NT2/D1 (cell line): ENCODE measurements around the gene FHAD1.

Experiments used
- YY1 ChIP-seq: IDR thresholded peaks from 2 replicates; pipeline ENCODE4 v1.6.1; 2011; ENCODE audit not compliant: insufficient read length, insufficient read depth
- ZNF274 ChIP-seq: IDR thresholded peaks from 2 replicates; pipeline ENCODE4 v1.6.1; 2011; ENCODE audit warnings: mild to moderate bottlenecking, low read depth, low read length

- TF ChIP-seq YY1, result no peak
- no peak for TF ChIP-seq ZNF274
These were observed 35.6 kb upstream of the FHAD1 start for GRCh38 chr1:15211424-15211823.
